GM23338 (cell line): Measurements from ENCODE around the gene APOD. TPM values are rescaled to one million over a fixed set of nuclear protein-coding genes. Genes with fewer than 3 reads are reported as not detected.

Experiments used
- ATAC-seq: fragments of 200-7000 bp; cut with Tn5 transposase; 3 replicates; pipeline ENCODE4 v1.9.1; 2020
- DNase-seq: peaks from one replicate; pipeline ENCODE4 v3.0.0-alpha.2; 2015; ENCODE audit warnings: low spot score
- H2AFZ ChIP-seq: fragments of 200-600 bp; sonication (generic); 2 replicates; pipeline ENCODE4 v1.8.0; 2016; ENCODE audit warnings: antibody characterized with exemption, mild to moderate bottlenecking, moderate library complexity
- H3F3A ChIP-seq: fragments of 200-600 bp; sonication (generic); replicated peaks from 2 replicates; pipeline ENCODE4 v1.8.0; 2017; ENCODE audit warnings: antibody characterized with exemption, mixed run types, low read depth
- H3K27ac ChIP-seq: fragments of 200-600 bp; sonication (generic); 2 replicates; pipeline ENCODE4 v1.6.1; 2016; ENCODE audit warnings: low read depth
- H3K27me3 ChIP-seq: fragments of 200-600 bp; sonication (generic); 2 replicates; pipeline ENCODE4 v1.8.0; 2016; ENCODE audit warnings: mild to moderate bottlenecking, mixed run types, moderate library complexity; ENCODE audit not compliant: insufficient read depth
- H3K36me3 ChIP-seq: fragments of 200-600 bp; sonication (generic); 2 replicates; pipeline ENCODE4 v1.8.0; 2016; ENCODE audit warnings: mild to moderate bottlenecking; ENCODE audit not compliant: insufficient read depth
- H3K4me1 ChIP-seq: fragments of 200-600 bp; sonication (generic); 2 replicates; pipeline ENCODE4 v1.8.0; 2016; ENCODE audit warnings: mild to moderate bottlenecking, moderate library complexity; ENCODE audit not compliant: insufficient read depth
- H3K4me2 ChIP-seq: fragments of 200-600 bp; sonication (generic); 2 replicates; pipeline ENCODE4 v1.7.1; 2017; ENCODE audit warnings: mixed run types
- H3K4me3 ChIP-seq: fragments of 200-600 bp; sonication (generic); 2 replicates; pipeline ENCODE4 v1.6.1; 2016; ENCODE audit warnings: mixed run types
- H3K79me2 ChIP-seq: fragments of 200-600 bp; sonication (generic); replicated peaks from 2 replicates; pipeline ENCODE4 v1.8.0; 2017; ENCODE audit warnings: mild to moderate bottlenecking; ENCODE audit not compliant: insufficient read depth
- H3K9me2 ChIP-seq: fragments of 200-600 bp; sonication (generic); 2 replicates; pipeline ENCODE4 v1.8.0; 2017; ENCODE audit not compliant: insufficient read depth
- H4K20me1 ChIP-seq: fragments of 200-600 bp; sonication (generic); replicated peaks from 2 replicates; pipeline ENCODE4 v1.8.0; 2017; ENCODE audit warnings: mild to moderate bottlenecking; ENCODE audit not compliant: insufficient read depth
- H3K27ac Mint-ChIP-seq: 2 replicates; pipeline ENCODE4 v1.8.0; 2020; ENCODE audit warnings: inconsistent platforms, mild to moderate bottlenecking, moderate library complexity, mixed read lengths
- H3K27me3 Mint-ChIP-seq: 3 replicates; pipeline ENCODE4 v1.8.0; 2022; ENCODE audit warnings: low read depth, mild to moderate bottlenecking, moderate library complexity, mixed read lengths, inconsistent platforms; ENCODE audit not compliant: insufficient read depth, poor library complexity
- H3K36me3 Mint-ChIP-seq: 3 replicates; pipeline ENCODE4 v1.8.0; 2021; ENCODE audit warnings: low read depth, mild to moderate bottlenecking, inconsistent platforms, moderate library complexity, mixed read lengths
- H3K4me1 Mint-ChIP-seq: 3 replicates; pipeline ENCODE4 v1.8.0; 2020; ENCODE audit warnings: mild to moderate bottlenecking, inconsistent platforms, mixed read lengths
- H3K4me3 Mint-ChIP-seq: 3 replicates; pipeline ENCODE4 v1.8.0; 2021; ENCODE audit warnings: moderate library complexity, mild to moderate bottlenecking, inconsistent platforms, mixed read lengths
- H3K9me3 Mint-ChIP-seq: 3 replicates; pipeline ENCODE4 v1.8.0; 2020; ENCODE audit warnings: moderate library complexity, mild to moderate bottlenecking, inconsistent platforms, mixed read lengths
- CTCF ChIP-seq, 2 experiments: fragments of 200-600 bp in 1 of 2; sonication (generic) in 1 of 2; conservative IDR thresholded peaks; 2 replicates each; pipeline versions ENCODE4 v1.5.1 to v1.6.1; 2016 to 2017; ENCODE audit warnings: antibody characterized with exemption in 2 of 2, low read depth in 2 of 2, mild to moderate bottlenecking in 2 of 2, moderate library complexity in 1 of 2
- EZH2 ChIP-seq: fragments of 200-600 bp; sonication (generic); IDR thresholded peaks from one replicate; pipeline ENCODE4 v1.8.0; 2017; ENCODE audit warnings: antibody characterized with exemption, mild to moderate bottlenecking, low read depth; ENCODE audit not compliant: unreplicated experiment
- JUNB ChIP-seq: IDR thresholded peaks from one replicate; pipeline ENCODE4 v1.6.1; 2016; ENCODE audit warnings: antibody characterized with exemption; ENCODE audit not compliant: unreplicated experiment
- NANOG ChIP-seq: IDR thresholded peaks from 2 replicates; pipeline ENCODE4 v1.6.1; 2016; ENCODE audit warnings: antibody characterized with exemption, borderline replicate concordance
- REST ChIP-seq: IDR thresholded peaks from one replicate; pipeline ENCODE4 v1.6.1; 2018; ENCODE audit warnings: antibody characterized with exemption; ENCODE audit not compliant: unreplicated experiment
- ZNF331 ChIP-seq: fragments of 250-450 bp; sonication (Bioruptor Pico); IDR thresholded peaks from 2 replicates; pipeline ENCODE4 v1.5.0; 2020; ENCODE audit warnings: low read depth, mild to moderate bottlenecking, moderate library complexity
- ZNF462 ChIP-seq: fragments of 250-450 bp; sonication (Bioruptor Pico); IDR thresholded peaks from 2 replicates; pipeline ENCODE4 v1.5.0; 2020; ENCODE audit warnings: mild to moderate bottlenecking, moderate library complexity
- polyA plus RNA-seq: library from polyadenylated mRNA; unstranded; fragments of >200 nt; fragmentation: Nextera tagmentation; extraction: Ambion mirVana; gene quantifications from 2 replicates; pipeline ENCODE4 v1.2.1, GENCODE V29; 2016
- total RNA-seq: library from RNA; depleted of rRNA; stranded (reverse); fragments of >200 nt; shearing (Covaris generic); gene quantifications from 2 replicates; pipeline ENCODE4 v1.2.3, GENCODE V29; 2014

The APOD gene
- total and polyA plus RNA-seq, 2 experiments from 2014 or later = not detected

DNA sequence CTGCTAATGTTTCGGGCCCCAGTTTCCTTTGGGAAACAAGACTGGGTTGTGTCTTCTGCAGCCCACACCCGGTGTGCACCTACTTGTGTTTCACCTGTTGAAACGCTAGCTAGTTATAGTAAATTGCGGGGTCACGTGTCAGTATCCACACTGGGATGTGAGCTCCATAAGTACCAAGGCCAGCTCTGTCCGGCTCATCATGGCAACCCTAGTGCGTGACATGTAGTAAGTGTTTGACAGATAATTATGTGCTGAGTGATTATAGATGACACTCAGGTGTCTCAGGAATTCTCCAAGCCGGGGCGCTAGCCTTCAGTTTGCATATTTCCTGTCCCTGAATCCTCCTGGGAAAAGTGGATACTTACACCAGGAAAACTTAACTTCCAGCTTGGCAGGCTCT, 12.8 kb downstream of the APOD start (continued):
- TF ChIP-seq REST (no peak), ZNF331 (no peak)

DNA sequence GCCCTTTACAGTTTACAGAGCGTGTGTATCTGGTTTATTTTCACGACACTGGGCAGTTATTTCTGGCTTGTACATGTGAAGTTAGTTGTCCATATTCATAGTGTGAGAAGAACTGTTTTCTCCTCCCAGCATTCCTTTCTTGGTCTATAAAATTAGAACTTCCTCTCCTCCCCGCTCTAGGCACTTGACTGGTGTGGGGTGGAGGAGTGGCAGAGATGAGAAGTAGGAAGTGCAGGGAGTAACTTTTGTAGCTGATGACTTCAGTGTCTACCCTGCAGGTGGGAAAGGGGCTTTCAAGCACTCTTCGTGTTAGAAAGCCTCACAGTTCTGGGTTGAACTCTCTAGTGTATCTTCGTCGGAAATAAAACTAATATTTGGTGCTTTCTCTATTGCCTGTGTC, 13.4 kb downstream of the APOD start:
- no peak for TF ChIP-seq JUNB
- no peak for TF ChIP-seq CTCF (conservative IDR thresholded peaks at IDR 0.05; ENCODE audit: low read depth in 2 of 2)
- TF ChIP-seq ZNF331 = no peak
- no peak for TF ChIP-seq NANOG
- TF ChIP-seq EZH2 = no peak
- TF ChIP-seq ZNF462 = no peak
- H3K36me3 ChIP-seq = no peaks in the 10 kb centered on the region
- ATAC-seq (no peak), DNase-seq (no peak)
- H3K79me2 ChIP-seq = no peaks in the 10 kb centered on the region
- Mint-ChIP-seq H3K4me3 (no peak overlapping the region), H3K9me3 (peaks cover 3% of the 10 kb centered on the region; the same call in 1 of the 3 replicates), H3K27me3 (peaks cover 2% of the 10 kb centered on the region), H3K27ac (no peak overlapping the region), H3K4me1 (peaks cover 13% of the 10 kb centered on the region), H3K36me3 (no peaks in the 10 kb centered on the region)
- H3K9me2 ChIP-seq = no peaks in the 10 kb centered on the region
- peaks cover 11% of the 10 kb centered on the region; the same call in 1 of the 2 replicates for H3K4me1 ChIP-seq
- no peak overlapping the region for H3K4me2 ChIP-seq
- H4K20me1 ChIP-seq = no peaks in the 10 kb centered on the region
- no peaks in the 10 kb centered on the region for H3F3A ChIP-seq
- no peak overlapping the region for H3K27ac ChIP-seq
- H2AFZ ChIP-seq = no peak overlapping the region
- no peaks in the 10 kb centered on the region for H3K27me3 ChIP-seq
- no peak overlapping the region for H3K4me3 ChIP-seq
